GM21367 (cell line): ENCODE measurements around the gene YIPF2.
"Not testable (repeated sequence)": the region's sequence is repeated elsewhere in the genome, so short reads cannot be mapped to it uniquely, and the experiment has no call there.

ENCODE experiments used
- ATAC-seq: cut with Tn5 transposase; IDR thresholded peaks from one replicate; pipeline ENCODE4 v1.9.1; 2021; ENCODE audit not compliant: unreplicated experiment

Gene YIPF2

GRCh38 chr19:10941649-10942048 is 13.2 kb upstream of the YIPF2 start:
- not testable (repeated sequence) for ATAC-seq

- no peak for ATAC-seq
Observed at GRCh38 chr19:10936661-10937084, 8.2 kb upstream of the YIPF2 start.

- no peak for ATAC-seq
Observed at GRCh38 chr19:10935371-10936059, 7.1 kb upstream of the YIPF2 start.

- no peak for ATAC-seq
Observed at GRCh38 chr19:10929402-10929794, 959 bp upstream of the YIPF2 start.

- ATAC-seq, result no peak
Observed at GRCh38 chr19:10927730-10928562, 493 bp downstream of the YIPF2 start.

GRCh38 chr19:10924597-10924996 is 3.8 kb downstream of the YIPF2 start:
- ATAC-seq, result no peak

- ATAC-seq, result no peak
Observed at GRCh38 chr19:10923260-10924112, 5.0 kb downstream of the YIPF2 start.

- no peak for ATAC-seq
Observed at GRCh38 chr19:10922638-10923014, 5.8 kb downstream of the YIPF2 start.

GRCh38 chr19:10921910-10922637 is 6.4 kb downstream of the YIPF2 start:
- no peak for ATAC-seq

- ATAC-seq, result no peak
Observed at GRCh38 chr19:10921199-10921909, 7.1 kb downstream of the YIPF2 start.

- no peak for ATAC-seq
Observed at GRCh38 chr19:10920781-10921180, 7.7 kb downstream of the YIPF2 start.

GRCh38 chr19:10920288-10920655 is 8.2 kb downstream of the YIPF2 start:
- no peak for ATAC-seq

- ATAC-seq, result no peak
Observed at GRCh38 chr19:10919352-10920287, 8.8 kb downstream of the YIPF2 start.

- no peak for ATAC-seq
Observed at GRCh38 chr19:10918359-10918758, 10.1 kb downstream of the YIPF2 start.

GRCh38 chr19:10916602-10917001 is 11.8 kb downstream of the YIPF2 start:
- no peak for ATAC-seq

- ATAC-seq, result no peak
Observed at GRCh38 chr19:10915130-10916091, 13.0 kb downstream of the YIPF2 start.

- no peak for ATAC-seq
Observed at GRCh38 chr19:10913716-10914340, 14.6 kb downstream of the YIPF2 start.

- no peak for ATAC-seq
Observed at GRCh38 chr19:10912619-10913018, 15.8 kb downstream of the YIPF2 start.
